Renal cortical epithelial cell (primary cell): ENCODE data around the gene RIT2. TPM values are rescaled to one million over a fixed set of nuclear protein-coding genes. Genes with fewer than 3 reads are reported as not detected.

Source experiments
- DNase-seq: peaks from one replicate; pipeline ENCODE4 v3.0.0-alpha.2; 2011; ENCODE audit warnings: low read depth
- total RNA-seq: library from RNA; depleted of rRNA; stranded (reverse); fragments of >200 nt; gene quantifications from 2 replicates; pipeline ENCODE4 v1.2.3, GENCODE V29; 2014

The RIT2 gene
- total RNA-seq, 1 donor from 2014 or later, result not detected

GRCh38 chr18:43081396-43081795 is 34.1 kb downstream of the RIT2 start:
- no peak for DNase-seq

- no peak for DNase-seq
These were observed 34.8 kb downstream of the RIT2 start for GRCh38 chr18:43080671-43081070.

- no peak for DNase-seq
These were observed 36.1 kb downstream of the RIT2 start for GRCh38 chr18:43079422-43079821.

- no peak for DNase-seq
These were observed 36.9 kb downstream of the RIT2 start for GRCh38 chr18:43078478-43079092.

GRCh38 chr18:43077510-43078308 is 37.8 kb downstream of the RIT2 start:
- DNase-seq, result no peak

- no peak for DNase-seq
These were observed 41.7 kb downstream of the RIT2 start for GRCh38 chr18:43073771-43074170.

- no peak for DNase-seq
These were observed 46.7 kb downstream of the RIT2 start for GRCh38 chr18:43068781-43069180.

GRCh38 chr18:43067570-43067969 is 47.9 kb downstream of the RIT2 start:
- no peak for DNase-seq

- DNase-seq, result no peak
These were observed 53.7 kb downstream of the RIT2 start for GRCh38 chr18:43061816-43062215.

GRCh38 chr18:43061318-43061717 is 54.2 kb downstream of the RIT2 start:
- DNase-seq, result no peak

- DNase-seq, result peak; percentile 93
These were observed 55.5 kb downstream of the RIT2 start for GRCh38 chr18:43060020-43060419.

GRCh38 chr18:43054815-43055519 is 60.5 kb downstream of the RIT2 start:
- no peak for DNase-seq

GRCh38 chr18:43049021-43049420 is 66.5 kb downstream of the RIT2 start:
- peak; percentile 16 for DNase-seq

- DNase-seq, result no peak
These were observed 69.2 kb downstream of the RIT2 start for GRCh38 chr18:43046322-43046721.

- no peak for DNase-seq
These were observed 71.9 kb downstream of the RIT2 start for GRCh38 chr18:43043626-43044025.

GRCh38 chr18:43040281-43040680 is 75.2 kb downstream of the RIT2 start:
- no peak for DNase-seq

GRCh38 chr18:43034683-43035500 is 80.6 kb downstream of the RIT2 start:
- DNase-seq, result peak; percentile 34

- DNase-seq, result peak; percentile 45
These were observed 84.3 kb downstream of the RIT2 start for GRCh38 chr18:43031169-43031568.

GRCh38 chr18:43029414-43029813 is 86.1 kb downstream of the RIT2 start:
- no peak for DNase-seq

- DNase-seq, result no peak
These were observed 92.6 kb downstream of the RIT2 start for GRCh38 chr18:43022874-43023273.

GRCh38 chr18:43017622-43018021 is 97.9 kb downstream of the RIT2 start:
- DNase-seq, result no peak

- DNase-seq, result no peak
These were observed 102.0 kb downstream of the RIT2 start for GRCh38 chr18:43013486-43013885.
